ENCODE data around the gene YRDC. TPM values are rescaled to one million over a fixed set of nuclear protein-coding genes. Genes with fewer than 3 reads are reported as not detected.
A peak's percentile ranks its signal among the peaks of the same experiment; 100 is the strongest.

The YRDC gene
- total and polyA plus RNA-seq, 2 of the 13 experiments (the other 11 are each of a cell fraction or from before 2014, with no cell fraction given): 27.5 to 29.2 TPM

- TF ChIP-seq ZFP37 (CRISPR knock-in tag; IDR thresholded peaks at IDR 0.05; ENCODE audit: borderline replicate concordance): no peak
- TF ChIP-seq SRF (IDR thresholded peaks at IDR 0.05; ENCODE audit: low read depth, low read length): no peak
- TF ChIP-seq CEBPG (CRISPR knock-in tag; IDR thresholded peaks at IDR 0.05): no peak
- TF ChIP-seq PAF1 (CRISPR knock-in tag; IDR thresholded peaks at IDR 0.05): no peak
- no peak for TF ChIP-seq ZNF10 (CRISPR knock-in tag; IDR thresholded peaks at IDR 0.05; ENCODE audit: borderline replicate concordance, low read depth)
- no peak for TF ChIP-seq ZBTB42 (CRISPR knock-in tag; IDR thresholded peaks at IDR 0.05)
- peak; percentile 74 for TF ChIP-seq MAX (IDR thresholded peaks at IDR 0.05)
- no peak for TF ChIP-seq SOX6 (IDR thresholded peaks at IDR 0.05)
- TF ChIP-seq SOX6 (CRISPR knock-in tag; IDR thresholded peaks at IDR 0.05): no peak
- TF ChIP-seq TAF15 (IDR thresholded peaks at IDR 0.05; ENCODE audit: low read depth, low read length, poor library complexity, severe bottlenecking): no peak
- TF ChIP-seq PRDM4 (CRISPR knock-in tag; IDR thresholded peaks at IDR 0.05; ENCODE audit: borderline replicate concordance): no peak
- no peak for TF ChIP-seq MED1 (CRISPR knock-in tag; IDR thresholded peaks at IDR 0.05)
- no peak for TF ChIP-seq FLYWCH1 (CRISPR knock-in tag; IDR thresholded peaks at IDR 0.05)
- TF ChIP-seq MYC (CRISPR knock-in tag; IDR thresholded peaks at IDR 0.05; ENCODE audit: borderline replicate concordance): peak; percentile 81
- no peak for TF ChIP-seq HOMEZ (CRISPR knock-in tag; IDR thresholded peaks at IDR 0.05; ENCODE audit: low read depth)
- TF ChIP-seq ZNF768 (CRISPR knock-in tag; IDR thresholded peaks at IDR 0.05): no peak; the same call in 1 of the 2 replicates
- TF ChIP-seq KLF6 (CRISPR knock-in tag; IDR thresholded peaks at IDR 0.05): 0 out of 2 replicates have a peak, but pooled peaks have one; percentile 1
- TF ChIP-seq ZNF652 (CRISPR knock-in tag; IDR thresholded peaks at IDR 0.05; ENCODE audit: borderline replicate concordance, low read depth): no peak
- no peak for TF ChIP-seq ZNF781 (CRISPR knock-in tag; IDR thresholded peaks at IDR 0.05; ENCODE audit: borderline replicate concordance, not compliant biosample characterization)
- TF ChIP-seq ZNF292 (CRISPR knock-in tag; IDR thresholded peaks at IDR 0.05; ENCODE audit: borderline replicate concordance, low read depth): no peak
- no peak for TF ChIP-seq MED8 (CRISPR knock-in tag; IDR thresholded peaks at IDR 0.05; ENCODE audit: insufficient replicate concordance)
- no peak for TF ChIP-seq CAMTA2 (CRISPR knock-in tag; IDR thresholded peaks at IDR 0.05; ENCODE audit: borderline replicate concordance)
- TF ChIP-seq ZNF780A (CRISPR knock-in tag; IDR thresholded peaks at IDR 0.05): 0 out of 2 replicates have a peak, but pooled peaks have one; percentile 40
- TF ChIP-seq CBX2 (IDR thresholded peaks at IDR 0.05; ENCODE audit: low read depth, low read length): no peak
- TF ChIP-seq CBX2 (CRISPR knock-in tag; IDR thresholded peaks at IDR 0.05; ENCODE audit: low read depth): no peak
- no peak for TF ChIP-seq SYNCRIP (IDR thresholded peaks at IDR 0.05; ENCODE audit: insufficient read depth, low read depth, low read length)
- TF ChIP-seq CENPT (CRISPR knock-in tag; IDR thresholded peaks at IDR 0.05; ENCODE audit: low read depth): no peak
- TF ChIP-seq SMAD1 (CRISPR knock-in tag; IDR thresholded peaks at IDR 0.05; ENCODE audit: borderline replicate concordance, low read depth): no peak
- TF ChIP-seq FOXM1 (CRISPR knock-in tag; IDR thresholded peaks at IDR 0.05): no peak
- no peak for TF ChIP-seq NFIC (IDR thresholded peaks at IDR 0.05; ENCODE audit: low read length)
These were observed 14.1 kb downstream of the YRDC start, which contains the start of gene MANEAL (continued) for GRCh38 chr1:37793773-37794371.

Measured in HepG2 (cell line).